IPS-18c (cell line): ENCODE data around the gene DGKE.

Source experiments
- H3K4me3 ChIP-seq: 2 replicates; pipeline ENCODE4 v1.7.0; 2013; ENCODE audit warnings: low read depth, mild to moderate bottlenecking, low read length, moderate library complexity; ENCODE audit not compliant: insufficient read depth
- H3K9me3 ChIP-seq: one replicate; pipeline ENCODE4 v1.6.1; 2013; ENCODE audit warnings: mild to moderate bottlenecking, low read length, moderate library complexity; ENCODE audit not compliant: control insufficient read depth, insufficient read depth

DGKE gene

GRCh38 chr17:56833809-56834379, at the start of gene DGKE, which contains the start of gene C17orf67:
Gene DGKE, plus strand, starts transcription at chr17:56834151. Its CDS starts 645 bp downstream, at chr17:56834796.
Gene C17orf67, minus strand, starts transcription at chr17:56833920. Its CDS starts 18,110 bp downstream, at chr17:56815810.
- peaks cover 5% of the 10 kb centered on the region for H3K9me3 ChIP-seq
- peak within 1 kb of the TSS; percentile 69 for H3K4me3 ChIP-seq

GRCh38 chr17:56785405-56785804, 48.5 kb upstream of the DGKE start:
- H3K9me3 ChIP-seq = no peaks in the 10 kb centered on the region
- no peak overlapping the region for H3K4me3 ChIP-seq

GRCh38 chr17:56785997-56786680, 47.8 kb upstream of the DGKE start:
- no peaks in the 10 kb centered on the region for H3K9me3 ChIP-seq
- no peak overlapping the region for H3K4me3 ChIP-seq

- Histone ChIP-seq H3K4me3 (no peak overlapping the region), H3K9me3 (no peaks in the 10 kb centered on the region)
These were observed 46.9 kb upstream of the DGKE start for GRCh38 chr17:56786989-56787482.

GRCh38 chr17:56792267-56792666, 41.7 kb upstream of the DGKE start:
- no peaks in the 10 kb centered on the region for H3K9me3 ChIP-seq
- no peak overlapping the region for H3K4me3 ChIP-seq

GRCh38 chr17:56793531-56793930, 40.4 kb upstream of the DGKE start:
- Histone ChIP-seq H3K9me3 (no peaks in the 10 kb centered on the region), H3K4me3 (no peak overlapping the region)

- H3K4me3 ChIP-seq = no peak overlapping the region
- H3K9me3 ChIP-seq = no peaks in the 10 kb centered on the region
These were observed 40.0 kb upstream of the DGKE start for GRCh38 chr17:56793957-56794356.

- no peaks in the 10 kb centered on the region for H3K9me3 ChIP-seq
- no peak overlapping the region for H3K4me3 ChIP-seq
These were observed 38.6 kb upstream of the DGKE start for GRCh38 chr17:56795221-56795865.

- H3K4me3 ChIP-seq = no peak overlapping the region
- no peaks in the 10 kb centered on the region for H3K9me3 ChIP-seq
These were observed 37.4 kb upstream of the DGKE start for GRCh38 chr17:56796536-56796935.

- no peak overlapping the region for H3K4me3 ChIP-seq
- H3K9me3 ChIP-seq = no peaks in the 10 kb centered on the region
These were observed 35.0 kb upstream of the DGKE start for GRCh38 chr17:56798916-56799315.

GRCh38 chr17:56801459-56802178, 32.3 kb upstream of the DGKE start:
- no peaks in the 10 kb centered on the region for H3K9me3 ChIP-seq
- H3K4me3 ChIP-seq = no peak overlapping the region

- Histone ChIP-seq H3K4me3 (no peak overlapping the region), H3K9me3 (no peaks in the 10 kb centered on the region)
These were observed 30.9 kb upstream of the DGKE start for GRCh38 chr17:56803071-56803470.

- H3K9me3 ChIP-seq = no peaks in the 10 kb centered on the region
- H3K4me3 ChIP-seq = no peak overlapping the region
These were observed 29.5 kb upstream of the DGKE start for GRCh38 chr17:56804454-56804853.

GRCh38 chr17:56806949-56807348, 27.0 kb upstream of the DGKE start:
- H3K4me3 ChIP-seq = no peak overlapping the region
- no peaks in the 10 kb centered on the region for H3K9me3 ChIP-seq

GRCh38 chr17:56807723-56808122, 26.2 kb upstream of the DGKE start:
- Histone ChIP-seq H3K4me3 (no peak overlapping the region), H3K9me3 (no peaks in the 10 kb centered on the region)

GRCh38 chr17:56808503-56808902, 25.4 kb upstream of the DGKE start:
- no peak overlapping the region for H3K4me3 ChIP-seq
- H3K9me3 ChIP-seq = no peaks in the 10 kb centered on the region

GRCh38 chr17:56809106-56809819, 24.7 kb upstream of the DGKE start:
- H3K4me3 ChIP-seq = no peak overlapping the region
- H3K9me3 ChIP-seq = no peaks in the 10 kb centered on the region
